ENCODE measurements around the gene TMEM94.

Gene TMEM94

GRCh38 chr17:75463603-75464002 is 7.2 kb downstream of the TMEM94 start:
- DNase-seq (ENCODE audit: low read depth): no peak
- TF ChIP-seq CTCF (IDR thresholded peaks at IDR 0.05; ENCODE audit: low read depth, low read length, missing control alignments): no peak

GRCh38 chr17:75465039-75465438 is 8.6 kb downstream of the TMEM94 start:
- no peak for TF ChIP-seq CTCF (IDR thresholded peaks at IDR 0.05; ENCODE audit: low read depth, low read length, missing control alignments)
- no peak overlapping the region for H3K4me3 ChIP-seq (ENCODE audit: low read depth, low read length)
- no peak for DNase-seq (ENCODE audit: low read depth)

More at GRCh38 chr17:75463603-75464002, 7.2 kb downstream of the TMEM94 start:
- no peak overlapping the region for H3K4me3 ChIP-seq (ENCODE audit: low read depth, low read length)

GRCh38 chr17:75468291-75468754 is 11.9 kb downstream of the TMEM94 start:
- TF ChIP-seq CTCF (IDR thresholded peaks at IDR 0.05; ENCODE audit: low read depth, low read length, missing control alignments): no peak
- no peak for DNase-seq (ENCODE audit: low read depth)
- no peak overlapping the region for H3K4me3 ChIP-seq (ENCODE audit: low read depth, low read length)

- no peak for TF ChIP-seq CTCF (IDR thresholded peaks at IDR 0.05; ENCODE audit: low read depth, low read length, missing control alignments)
- no peak for DNase-seq (ENCODE audit: low read depth)
- no peak overlapping the region for H3K4me3 ChIP-seq (ENCODE audit: low read depth, low read length)
These were observed 12.4 kb downstream of the TMEM94 start for GRCh38 chr17:75468779-75469373.

GRCh38 chr17:75471207-75471606 is 14.8 kb downstream of the TMEM94 start:
- TF ChIP-seq CTCF (IDR thresholded peaks at IDR 0.05; ENCODE audit: low read depth, low read length, missing control alignments): no peak
- DNase-seq (ENCODE audit: low read depth): no peak
- no peak overlapping the region for H3K4me3 ChIP-seq (ENCODE audit: low read depth, low read length)

- DNase-seq (ENCODE audit: low read depth): no peak
- no peak for TF ChIP-seq CTCF (IDR thresholded peaks at IDR 0.05; ENCODE audit: low read depth, low read length, missing control alignments)
These were observed 15.7 kb downstream of the TMEM94 start for GRCh38 chr17:75472119-75472518.

GRCh38 chr17:75473246-75473645 is 16.8 kb downstream of the TMEM94 start:
- TF ChIP-seq CTCF (IDR thresholded peaks at IDR 0.05; ENCODE audit: low read depth, low read length, missing control alignments): no peak
- no peak for DNase-seq (ENCODE audit: low read depth)
- H3K4me3 ChIP-seq (ENCODE audit: low read depth, low read length): no peak overlapping the region

More at GRCh38 chr17:75472119-75472518, 15.7 kb downstream of the TMEM94 start:
- H3K4me3 ChIP-seq (ENCODE audit: low read depth, low read length): no peak overlapping the region
